Measurements from ENCODE around the gene PCNX1.
"Not testable (repeated sequence)": the region's sequence is repeated elsewhere in the genome, so short reads cannot be mapped to it uniquely, and the experiment has no call there.

The PCNX1 gene

DNA sequence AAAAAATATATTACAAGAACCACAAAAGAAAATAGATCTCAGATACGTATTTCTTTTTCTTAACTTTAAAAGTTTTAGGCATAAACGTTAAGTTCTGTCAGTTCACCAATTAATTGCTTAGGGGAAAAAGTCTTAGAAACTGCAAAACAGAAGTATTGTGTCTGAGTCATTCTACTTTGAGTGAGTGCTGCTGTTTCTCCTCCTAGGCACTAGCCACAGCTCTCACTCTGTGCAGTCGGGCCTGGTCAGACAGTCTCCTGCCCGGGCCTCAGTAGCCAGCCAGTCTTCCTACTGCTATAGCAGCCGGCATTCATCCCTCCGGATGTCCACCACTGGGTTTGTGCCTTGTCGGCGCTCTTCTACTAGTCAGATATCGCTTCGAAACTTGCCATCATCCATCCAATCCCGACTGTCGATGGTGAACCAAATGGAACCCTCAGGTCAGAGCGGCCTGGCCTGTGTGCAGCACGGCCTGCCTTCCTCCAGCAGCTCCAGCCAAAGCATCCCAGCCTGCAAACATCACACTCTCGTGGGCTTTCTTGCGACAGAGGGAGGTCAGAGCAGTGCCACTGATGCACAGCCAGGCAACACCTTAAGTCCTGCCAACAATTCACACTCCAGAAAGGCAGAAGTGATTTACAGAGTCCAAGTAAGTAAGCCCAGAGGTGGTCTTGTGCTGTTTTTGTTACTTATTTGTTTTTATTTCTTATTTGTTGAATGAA, 201.3 kb downstream of the PCNX1 start:
- TF ChIP-seq ZNF274 (IDR thresholded peaks at IDR 0.05; ENCODE audit: low read depth, low read length) = no peak

DNA sequence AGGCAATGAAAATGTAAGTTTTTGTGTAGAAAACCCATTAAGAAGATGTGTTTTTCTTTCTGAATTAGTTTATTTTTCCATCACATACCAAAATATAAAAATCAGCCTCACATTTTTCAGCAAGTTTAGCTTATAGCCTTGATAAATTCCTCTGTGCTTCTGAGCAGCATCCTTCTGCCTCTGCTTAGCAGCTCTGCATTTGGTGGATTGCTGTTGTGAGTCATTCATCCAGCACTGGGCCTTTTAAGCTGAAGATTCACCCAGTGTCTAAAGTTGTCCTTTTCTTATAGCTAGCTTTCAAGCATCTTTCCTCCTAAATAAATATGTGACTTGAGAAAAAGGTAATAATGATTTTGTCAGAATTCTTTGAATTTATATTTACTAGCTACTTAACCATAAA, 206.1 kb downstream of the PCNX1 start:
- H3K4me3 ChIP-seq (ENCODE audit: low read length) = no peak overlapping the region
- no peak for TF ChIP-seq ZNF274 (IDR thresholded peaks at IDR 0.05; ENCODE audit: low read depth, low read length)

More for the DNA sequence above, 201.3 kb downstream of the PCNX1 start:
- H3K4me3 ChIP-seq (ENCODE audit: low read length) = no peak overlapping the region

DNA sequence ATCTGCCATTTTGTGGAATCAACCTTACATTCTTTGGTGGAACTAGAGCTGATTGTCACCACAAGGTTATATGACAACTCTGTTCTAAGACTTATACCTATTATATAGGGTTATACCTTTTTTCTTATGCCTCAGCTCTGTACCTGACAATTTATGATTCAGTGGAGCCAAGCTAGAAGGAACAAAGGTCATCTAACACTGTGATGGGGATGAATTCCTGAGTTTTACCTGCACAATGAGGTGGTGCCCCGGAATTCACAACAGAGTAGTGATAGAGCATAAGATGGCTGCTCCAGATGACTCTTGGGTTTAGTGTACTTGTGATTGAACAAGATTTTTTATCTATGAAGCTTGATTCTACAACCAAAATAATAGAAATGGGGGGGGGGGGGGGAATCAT, 207.3 kb downstream of the PCNX1 start:
- no peak overlapping the region for H3K4me3 ChIP-seq (ENCODE audit: low read length)
- no peak for TF ChIP-seq ZNF274 (IDR thresholded peaks at IDR 0.05; ENCODE audit: low read depth, low read length)

DNA sequence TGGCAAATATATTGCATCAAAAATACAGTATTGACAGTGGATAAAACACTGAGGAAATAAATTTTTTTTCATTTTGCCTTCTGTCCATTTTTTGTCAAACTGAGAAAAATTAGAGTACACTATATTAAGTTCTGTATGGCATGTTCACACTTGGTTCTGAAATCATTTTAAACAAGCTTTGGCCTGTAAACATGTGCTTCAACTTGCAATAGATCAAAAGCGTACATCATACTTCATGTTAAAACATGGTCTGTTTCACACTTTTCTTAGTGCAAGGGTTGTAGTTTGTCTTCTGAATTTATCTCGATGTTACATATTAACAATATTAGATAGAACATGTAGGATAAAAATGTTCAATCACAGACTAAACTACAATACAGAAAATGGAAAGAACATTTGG, 208.0 kb downstream of the PCNX1 start:
- TF ChIP-seq ZNF274 (IDR thresholded peaks at IDR 0.05; ENCODE audit: low read depth, low read length) = no peak
- H3K4me3 ChIP-seq (ENCODE audit: low read length) = no peak overlapping the region

DNA sequence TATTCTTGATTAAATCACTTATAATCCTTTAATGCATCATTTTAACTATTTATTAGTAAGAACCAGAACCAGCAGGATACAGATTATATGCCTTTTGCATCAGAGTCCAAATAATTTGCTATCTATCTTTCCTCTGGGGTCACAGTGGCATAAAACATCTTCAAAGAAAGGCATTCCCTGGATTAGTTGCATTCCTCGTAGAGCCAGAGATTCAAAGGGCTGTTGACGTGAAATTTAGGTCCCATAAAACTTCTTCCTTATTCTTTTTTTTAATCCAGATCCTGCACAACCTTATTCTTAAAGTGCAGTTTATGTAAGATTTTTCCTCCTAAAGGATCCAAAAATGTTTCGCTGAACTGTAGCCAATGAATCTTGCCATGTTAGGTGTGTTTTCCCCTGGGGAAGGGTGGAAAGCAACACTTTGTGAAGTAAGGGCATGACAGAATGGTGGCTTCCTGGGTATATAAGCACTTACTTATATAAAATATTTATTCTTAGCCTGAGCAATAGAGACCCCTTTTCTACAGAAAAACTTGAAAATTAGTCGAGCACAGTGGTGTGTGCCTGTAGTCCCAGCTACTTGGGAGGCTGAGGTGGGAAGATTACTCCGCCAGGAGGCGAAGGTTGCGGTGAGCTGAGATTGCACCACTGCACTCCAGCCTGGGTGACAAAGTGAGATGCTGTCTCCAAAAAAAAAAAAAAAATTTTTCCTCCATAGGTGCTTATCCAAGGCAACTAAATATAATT, 208.7 kb downstream of the PCNX1 start:
- TF ChIP-seq ZNF274 (IDR thresholded peaks at IDR 0.05; ENCODE audit: low read depth, low read length) = no peak
- H3K4me3 ChIP-seq (ENCODE audit: low read length) = no peak overlapping the region

DNA sequence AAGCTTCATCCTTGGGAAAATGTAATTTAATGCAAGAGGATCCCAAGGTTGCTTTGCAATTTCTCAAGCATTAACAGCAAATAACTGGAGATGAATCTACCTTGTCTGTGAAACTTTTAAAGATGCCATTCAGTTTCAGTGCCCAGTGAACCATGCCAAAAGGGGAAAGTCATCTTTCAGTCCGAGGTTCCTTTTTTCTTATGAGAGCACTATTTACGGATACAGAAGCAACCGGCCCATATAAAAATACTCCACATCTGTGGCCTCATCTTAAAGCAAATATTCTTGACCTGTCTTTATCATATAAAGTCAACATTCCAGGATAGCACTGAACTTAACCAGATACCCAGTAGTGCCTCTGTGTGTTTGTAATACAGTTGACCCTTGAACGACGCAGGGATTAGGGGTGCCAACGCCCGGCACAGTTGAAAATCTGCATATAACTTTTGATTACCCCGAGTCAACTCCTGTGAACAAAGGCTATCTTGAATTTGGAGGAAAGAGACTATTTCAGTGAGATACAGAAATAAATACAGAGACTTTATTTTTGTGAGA, 209.4 kb downstream of the PCNX1 start:
- no peak overlapping the region for H3K4me3 ChIP-seq (ENCODE audit: low read length)
- TF ChIP-seq ZNF274 (IDR thresholded peaks at IDR 0.05; ENCODE audit: low read depth, low read length) = no peak

DNA sequence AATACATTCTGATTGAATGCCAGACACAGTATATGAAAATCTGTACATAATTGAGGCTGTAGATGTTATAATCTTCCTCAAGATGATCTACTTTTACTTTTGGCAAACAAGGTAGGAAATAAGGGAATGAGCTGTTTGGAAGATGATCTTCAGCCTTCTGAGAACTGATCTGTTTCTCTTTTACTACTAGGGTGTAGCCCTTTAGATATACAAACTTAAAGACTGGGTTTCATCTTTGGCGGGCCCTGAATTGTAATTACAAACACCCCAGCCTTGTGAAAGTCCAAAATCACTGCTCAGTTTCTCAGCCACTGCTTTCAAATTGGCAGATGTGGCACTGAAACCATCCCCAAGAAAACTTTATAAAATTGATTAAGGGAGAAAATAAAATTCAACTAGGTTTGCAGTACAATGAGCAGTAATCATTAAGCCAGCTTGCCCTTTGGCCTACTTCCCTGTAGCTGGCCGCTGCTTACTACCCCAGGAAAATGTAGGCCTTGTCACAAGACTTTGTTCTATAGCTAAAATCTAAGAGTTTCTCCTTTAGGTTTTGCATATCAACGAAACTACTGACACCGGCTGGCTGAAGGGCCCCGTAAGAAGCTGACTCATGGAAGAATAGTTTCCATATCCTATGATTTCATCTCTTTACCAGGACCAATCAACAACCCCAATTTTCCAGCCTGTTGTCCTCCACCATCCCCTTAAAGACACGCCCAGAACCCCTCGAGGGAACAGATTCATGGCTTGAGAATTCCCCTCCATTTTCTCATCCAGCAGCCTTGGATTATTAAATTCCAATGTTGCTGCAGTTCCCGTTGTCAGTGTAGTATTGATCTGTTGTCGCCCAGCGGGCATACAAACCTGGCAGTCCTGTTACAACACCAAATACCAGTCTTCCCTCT, 210.8 kb downstream of the PCNX1 start:
- no peak for TF ChIP-seq ZNF274 (IDR thresholded peaks at IDR 0.05; ENCODE audit: low read depth, low read length)
- H3K4me3 ChIP-seq (ENCODE audit: low read length) = no peak overlapping the region

DNA sequence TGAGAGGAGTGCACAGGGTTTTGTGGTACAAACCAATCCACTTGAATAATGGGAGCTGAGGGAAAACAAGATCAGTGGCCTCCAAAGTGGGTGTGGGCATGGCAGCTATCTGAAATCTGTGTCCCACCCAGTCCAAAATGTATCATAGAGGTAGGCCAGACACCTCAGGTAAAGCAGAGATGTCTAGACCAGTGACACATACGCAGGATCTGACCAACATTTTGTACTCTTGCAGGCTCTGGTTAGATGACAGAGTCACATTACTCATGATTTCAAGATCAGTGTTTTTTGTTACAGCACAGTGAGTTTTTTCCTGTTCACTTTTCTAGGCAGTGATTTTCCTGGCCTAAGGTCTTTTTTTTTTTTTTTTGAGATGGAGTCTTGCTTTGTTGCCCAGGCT, 211.8 kb downstream of the PCNX1 start:
- no peak for TF ChIP-seq ZNF274 (IDR thresholded peaks at IDR 0.05; ENCODE audit: low read depth, low read length)

DNA sequence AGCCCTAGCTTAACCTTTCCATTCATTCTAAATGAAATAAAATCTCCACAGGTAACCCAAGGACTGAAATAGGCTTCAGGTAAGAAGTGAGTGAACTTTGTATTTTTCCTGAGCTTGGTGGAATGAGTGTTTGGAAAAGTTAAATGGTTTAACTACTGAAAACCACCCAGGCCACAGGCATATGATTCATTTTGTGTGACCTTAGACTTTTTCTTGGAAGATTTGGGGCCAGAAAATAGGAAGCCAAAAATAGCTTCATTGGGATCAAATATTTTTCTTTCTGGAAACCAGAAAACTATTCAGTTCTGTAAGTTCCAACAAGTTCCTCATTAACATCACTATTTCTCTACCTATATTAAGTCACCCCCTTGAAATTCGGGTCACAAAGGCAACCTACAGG, 212.6 kb downstream of the PCNX1 start:
- TF ChIP-seq ZNF274 (IDR thresholded peaks at IDR 0.05; ENCODE audit: low read depth, low read length) = no peak
- H3K4me3 ChIP-seq (ENCODE audit: low read length) = no peak overlapping the region

More for the DNA sequence above, 211.8 kb downstream of the PCNX1 start:
- H3K4me3 ChIP-seq (ENCODE audit: low read length) = no peak overlapping the region

DNA sequence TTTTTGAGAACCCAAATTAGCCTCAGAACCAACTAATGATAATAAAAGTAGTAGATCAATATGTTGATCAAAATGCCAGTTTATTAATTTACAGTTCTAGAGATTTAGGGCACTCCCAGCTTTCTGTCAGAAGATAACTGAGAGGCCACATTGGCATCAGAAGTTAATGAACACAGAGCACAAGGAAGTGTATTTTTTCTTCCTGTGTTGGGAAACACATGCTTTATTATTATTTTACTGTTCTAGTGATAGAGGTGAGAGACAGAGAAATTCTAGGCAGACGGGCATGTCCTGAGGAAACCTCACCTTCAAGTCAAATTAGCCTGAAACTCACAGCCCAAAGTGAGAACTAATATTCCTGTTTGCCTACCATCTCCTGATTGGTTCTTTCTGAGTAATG, 213.7 kb downstream of the PCNX1 start:
- no peak for TF ChIP-seq ZNF274 (IDR thresholded peaks at IDR 0.05; ENCODE audit: low read depth, low read length)

DNA sequence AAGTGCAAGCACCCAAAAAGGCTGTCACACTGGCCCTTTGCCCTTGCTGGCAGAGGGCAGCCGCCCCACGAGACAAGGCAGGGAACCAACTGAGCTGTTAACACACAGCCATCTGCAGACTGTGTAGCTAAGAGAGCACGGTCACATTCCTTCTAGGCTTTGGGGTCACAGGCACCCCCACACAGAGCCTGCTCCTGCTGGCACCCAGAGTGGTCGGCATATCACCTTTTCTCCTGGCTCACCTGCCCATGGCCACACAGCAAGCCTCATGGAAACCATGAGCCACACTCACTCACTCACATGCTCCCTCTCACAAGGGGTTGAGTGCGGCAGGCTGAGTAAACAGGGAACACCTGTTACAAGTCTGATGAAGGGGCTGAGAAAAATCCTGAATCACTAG, 214.5 kb downstream of the PCNX1 start:
- TF ChIP-seq ZNF274 (IDR thresholded peaks at IDR 0.05; ENCODE audit: low read depth, low read length) = no peak
- H3K4me3 ChIP-seq (ENCODE audit: low read length) = no peak overlapping the region

More for the DNA sequence above, 213.7 kb downstream of the PCNX1 start:
- no peak overlapping the region for H3K4me3 ChIP-seq (ENCODE audit: low read length)

DNA sequence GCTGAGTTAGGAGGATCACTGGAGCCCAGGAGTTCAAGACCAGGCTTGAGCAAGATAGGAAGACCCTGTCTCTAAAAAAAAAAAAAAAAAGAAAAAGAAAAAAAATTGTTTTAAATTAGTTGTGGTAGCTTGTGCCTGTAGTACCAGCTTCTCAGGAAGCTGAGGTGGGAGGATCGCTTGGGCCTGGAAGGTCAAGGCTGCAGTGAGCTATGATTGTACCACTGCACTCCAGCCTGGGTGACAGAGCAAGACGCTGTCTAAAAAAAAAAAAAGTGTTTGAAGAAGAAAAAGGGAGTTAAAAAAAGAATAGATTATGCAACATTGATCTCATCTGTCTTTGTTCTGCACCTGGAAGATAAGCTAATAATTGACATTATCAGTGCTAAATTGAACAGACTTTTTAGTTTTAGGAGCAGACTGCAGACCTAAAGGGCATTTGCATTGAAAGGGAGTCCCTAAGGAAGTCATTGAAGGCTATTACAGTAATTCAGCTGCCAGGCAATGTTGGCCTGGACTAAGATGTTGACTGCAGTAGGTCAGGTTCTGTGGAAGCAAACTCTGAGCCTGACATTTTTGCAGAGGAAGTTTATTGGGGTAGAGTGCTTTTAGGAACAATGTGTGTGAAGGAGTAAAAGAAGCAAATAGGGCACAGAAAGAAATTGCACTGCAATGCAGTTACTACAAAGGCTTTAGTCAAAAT, 215.8 kb downstream of the PCNX1 start:
- no peak for TF ChIP-seq ZNF274 (IDR thresholded peaks at IDR 0.05; ENCODE audit: low read depth, low read length)
- no peak overlapping the region for H3K4me3 ChIP-seq (ENCODE audit: low read length)

DNA sequence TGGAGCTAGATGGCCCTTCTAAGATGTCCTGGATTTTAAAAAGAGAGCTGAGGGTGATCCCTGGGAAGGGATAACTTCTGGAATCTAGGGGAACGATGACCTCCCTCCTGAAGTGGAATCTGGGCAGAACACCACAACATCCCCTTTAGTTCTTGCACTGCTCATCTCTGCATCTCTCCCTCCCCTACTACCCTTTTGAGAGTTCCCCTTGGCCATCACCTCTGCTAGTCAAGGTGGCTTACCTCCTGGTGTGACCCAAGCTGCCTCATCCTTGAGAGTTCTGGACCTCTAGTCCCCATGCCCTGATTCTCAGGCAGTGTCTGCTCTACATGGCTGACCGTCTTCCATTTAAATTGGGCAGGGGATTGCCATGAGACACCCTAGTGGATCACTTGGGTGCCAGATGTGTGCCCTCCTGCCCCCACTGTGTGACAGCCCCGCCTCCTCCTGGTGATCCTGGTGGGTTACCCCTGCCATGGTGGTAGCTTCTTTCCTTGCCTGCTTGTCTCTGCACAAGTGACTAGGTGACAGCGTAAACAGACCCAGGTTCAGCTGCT, 216.4 kb downstream of the PCNX1 start:
- no peak overlapping the region for H3K4me3 ChIP-seq (ENCODE audit: low read length)
- no peak for TF ChIP-seq ZNF274 (IDR thresholded peaks at IDR 0.05; ENCODE audit: low read depth, low read length)

DNA sequence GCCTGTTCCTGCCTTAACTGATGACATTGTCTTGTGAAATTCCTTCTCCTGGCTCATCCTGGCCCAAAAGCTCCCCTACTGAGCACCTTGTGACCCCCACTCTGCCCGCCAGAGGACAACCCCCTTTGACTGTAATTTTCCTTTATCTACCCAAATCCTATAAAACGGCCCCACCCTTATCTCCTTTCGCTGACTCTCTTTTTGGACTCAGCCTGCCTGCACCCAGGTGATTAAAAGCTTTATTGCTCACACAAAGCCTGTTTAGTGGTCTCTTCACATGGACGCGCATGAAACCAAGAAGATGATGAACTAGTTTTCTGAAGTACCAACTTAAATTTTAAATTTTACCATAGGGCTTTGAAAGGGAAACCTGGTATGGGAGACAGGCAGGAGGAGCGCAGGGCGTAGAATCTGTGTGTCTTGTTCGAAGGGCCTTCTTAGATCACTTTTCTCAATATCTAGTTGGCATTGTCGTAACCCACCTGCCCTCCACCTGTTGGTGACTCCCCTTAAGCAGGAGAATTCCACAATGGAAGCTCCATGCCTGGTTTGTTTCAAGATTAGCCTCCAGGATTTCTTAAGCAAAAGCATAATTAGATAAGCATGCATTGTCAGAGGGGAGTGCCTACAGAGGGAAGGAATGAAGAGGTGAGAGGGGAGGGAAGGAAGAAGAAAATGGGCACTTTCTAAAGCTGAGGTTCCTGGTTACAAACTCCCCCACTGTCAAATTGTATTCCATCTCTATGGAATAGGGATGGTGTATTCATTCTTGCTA, 222.6 kb downstream of the PCNX1 start:
- not testable (repeated sequence) for H3K4me3 ChIP-seq (ENCODE audit: low read length)
